H1 (cell line): ENCODE results near the gene USH2A.

Source experiments
- BCL11A ChIP-seq, 2 experiments: IDR thresholded peaks; one replicate each; pipeline ENCODE4 v1.6.1; 2011; ENCODE audit warnings: low read depth in 2 of 2, low read length in 2 of 2, mild to moderate bottlenecking in 2 of 2
- CHD1 ChIP-seq: IDR thresholded peaks from 2 replicates; pipeline ENCODE4 v1.6.1; 2012; ENCODE audit warnings: low read depth, low read length, improper control_type of control experiment
- EZH2 ChIP-seq: fragments of 200-600 bp; sonication (generic); IDR thresholded peaks from 2 replicates; pipeline ENCODE4 v1.7.1; 2012; ENCODE audit warnings: low read depth, mild to moderate bottlenecking, moderate library complexity, low read length, inconsistent platforms; ENCODE audit not compliant: severe bottlenecking
- GABPA ChIP-seq: IDR thresholded peaks from 2 replicates; pipeline ENCODE4 v1.6.1; 2011; ENCODE audit warnings: mild to moderate bottlenecking, low read length, moderate library complexity, borderline replicate concordance; ENCODE audit not compliant: insufficient read depth
- JUND ChIP-seq: IDR thresholded peaks from 2 replicates; pipeline ENCODE4 v1.6.1; 2011; ENCODE audit warnings: mild to moderate bottlenecking, improper control_type of control experiment, low read length
- POLR2A ChIP-seq, 2 experiments: IDR thresholded peaks; 1 replicate in 1 of 2; 2 replicates in 1 of 2; pipeline ENCODE4 v1.6.1; 2011; ENCODE audit warnings: low read depth in 2 of 2, low read length in 2 of 2, mild to moderate bottlenecking in 2 of 2; ENCODE audit errors: control extremely low read depth in 1 of 2
- RAD21 ChIP-seq, 2 experiments: IDR thresholded peaks in 1 of 2; conservative IDR thresholded peaks in 1 of 2; 2 replicates each; pipeline ENCODE4 v1.6.1; 2011; ENCODE audit warnings: low read depth in 2 of 2, low read length in 2 of 2, improper control_type of control experiment in 1 of 2, inconsistent platforms in 1 of 2, mild to moderate bottlenecking in 1 of 2, moderate library complexity in 1 of 2
- RFX5 ChIP-seq: IDR thresholded peaks from 2 replicates; pipeline ENCODE4 v1.6.1; 2011; ENCODE audit warnings: low read depth, low read length, improper control_type of control experiment, borderline replicate concordance
- TEAD4 ChIP-seq: IDR thresholded peaks from 2 replicates; pipeline ENCODE4 v1.6.1; 2012; ENCODE audit warnings: low read depth, low read length, inconsistent platforms, mixed read lengths
- USF2 ChIP-seq: IDR thresholded peaks from 2 replicates; pipeline ENCODE4 v1.6.1; 2011; ENCODE audit warnings: low read length, improper control_type of control experiment
- ZNF274 ChIP-seq: IDR thresholded peaks from 2 replicates; pipeline ENCODE4 v1.7.0; 2012; ENCODE audit warnings: low read length, borderline replicate concordance; ENCODE audit errors: extremely low read depth
- TF ChIP-seq, protein P1 (sequence below), 3 experiments: IDR thresholded peaks; 1 replicate in 2 of 3; 2 replicates in 1 of 3; pipeline versions ENCODE4 v1.5.1 to v1.6.1; 2011; ENCODE audit warnings: low read length in 3 of 3, mild to moderate bottlenecking in 3 of 3, inconsistent platforms in 2 of 3, low read depth in 1 of 3, moderate library complexity in 1 of 3; ENCODE audit not compliant: insufficient read depth in 1 of 3; ENCODE audit errors: control extremely low read depth in 1 of 3

GRCh38 chr1:216209125-216209524, 214.1 kb downstream of the USH2A start:
- TF ChIP-seq CHD1 (no peak), GABPA (no peak), EZH2 (no peak), TEAD4 (no peak), POLR2A (IDR thresholded peaks at IDR 0.05; ENCODE audit: control extremely low read depth in 1 of 2, low read depth in 2 of 2, low read length in 2 of 2) (no peak), BCL11A (IDR thresholded peaks at IDR 0.05; ENCODE audit: low read depth in 2 of 2, low read length in 2 of 2) (no peak), RAD21 (IDR thresholded peaks at IDR 0.05 in 1 of 2, conservative IDR thresholded peaks at IDR 0.05 in 1 of 2; ENCODE audit: low read depth in 2 of 2, low read length in 2 of 2) (no peak), RFX5 (no peak), USF2 (no peak), ZNF274 (no peak), JUND (no peak)
- TF ChIP-seq, protein P1, sequence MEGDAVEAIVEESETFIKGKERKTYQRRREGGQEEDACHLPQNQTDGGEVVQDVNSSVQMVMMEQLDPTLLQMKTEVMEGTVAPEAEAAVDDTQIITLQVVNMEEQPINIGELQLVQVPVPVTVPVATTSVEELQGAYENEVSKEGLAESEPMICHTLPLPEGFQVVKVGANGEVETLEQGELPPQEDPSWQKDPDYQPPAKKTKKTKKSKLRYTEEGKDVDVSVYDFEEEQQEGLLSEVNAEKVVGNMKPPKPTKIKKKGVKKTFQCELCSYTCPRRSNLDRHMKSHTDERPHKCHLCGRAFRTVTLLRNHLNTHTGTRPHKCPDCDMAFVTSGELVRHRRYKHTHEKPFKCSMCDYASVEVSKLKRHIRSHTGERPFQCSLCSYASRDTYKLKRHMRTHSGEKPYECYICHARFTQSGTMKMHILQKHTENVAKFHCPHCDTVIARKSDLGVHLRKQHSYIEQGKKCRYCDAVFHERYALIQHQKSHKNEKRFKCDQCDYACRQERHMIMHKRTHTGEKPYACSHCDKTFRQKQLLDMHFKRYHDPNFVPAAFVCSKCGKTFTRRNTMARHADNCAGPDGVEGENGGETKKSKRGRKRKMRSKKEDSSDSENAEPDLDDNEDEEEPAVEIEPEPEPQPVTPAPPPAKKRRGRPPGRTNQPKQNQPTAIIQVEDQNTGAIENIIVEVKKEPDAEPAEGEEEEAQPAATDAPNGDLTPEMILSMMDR (IDR thresholded peaks at IDR 0.05; ENCODE audit: control extremely low read depth in 1 of 3, insufficient read depth in 1 of 3, low read depth in 1 of 3, low read length in 3 of 3), result no peak
